BLaER1 treated with 17β-estradiol and CSF1 and Interleukin-3, amounts not matched to agents 10 nM and 100 nM (cell line): ENCODE measurements around the gene RRM1.
"Not testable (repeated sequence)": the region's sequence is repeated elsewhere in the genome, so short reads cannot be mapped to it uniquely, and the experiment has no call there.

Source experiments
- H3K27ac ChIP-seq, 11 experiments: shearing (Covaris generic); formaldehyde crosslinking; 2 replicates each; pipeline ENCODE4 v1.8.1; 2022
- H3K27me3 ChIP-seq, 11 experiments: shearing (Covaris generic); formaldehyde crosslinking; 2 replicates each; pipeline ENCODE4 v1.8.1; 2022
- H3K36me3 ChIP-seq, 11 experiments: shearing (Covaris generic); formaldehyde crosslinking; 2 replicates each; pipeline ENCODE4 v1.8.1; 2022
- H3K4me1 ChIP-seq, 10 experiments: shearing (Covaris generic); formaldehyde crosslinking; 2 replicates each; pipeline ENCODE4 v1.8.1; 2022
- H3K4me2 ChIP-seq, 11 experiments: shearing (Covaris generic); formaldehyde crosslinking; 2 replicates each; pipeline ENCODE4 v1.8.1; 2022
- H3K4me3 ChIP-seq, 10 experiments: shearing (Covaris generic); formaldehyde crosslinking; 2 replicates each; pipeline ENCODE4 v1.8.1; 2022
- H3K9ac ChIP-seq, 11 experiments: shearing (Covaris generic); formaldehyde crosslinking; 2 replicates each; pipeline ENCODE4 v1.8.1; 2022
- H3K9me3 ChIP-seq, 11 experiments: shearing (Covaris generic); formaldehyde crosslinking; replicated peaks in 1 of 11; 2 replicates each; pipeline ENCODE4 v1.8.1; 2022
- H4K20me1 ChIP-seq, 11 experiments: shearing (Covaris generic); formaldehyde crosslinking; 2 replicates each; pipeline ENCODE4 v1.8.1; 2022
- Cebpa-rat ChIP-seq, 11 experiments: shearing (Covaris generic); IDR thresholded peaks; 2 replicates each; pipeline ENCODE4 v1.8.1; 2022

Gene RRM1

DNA sequence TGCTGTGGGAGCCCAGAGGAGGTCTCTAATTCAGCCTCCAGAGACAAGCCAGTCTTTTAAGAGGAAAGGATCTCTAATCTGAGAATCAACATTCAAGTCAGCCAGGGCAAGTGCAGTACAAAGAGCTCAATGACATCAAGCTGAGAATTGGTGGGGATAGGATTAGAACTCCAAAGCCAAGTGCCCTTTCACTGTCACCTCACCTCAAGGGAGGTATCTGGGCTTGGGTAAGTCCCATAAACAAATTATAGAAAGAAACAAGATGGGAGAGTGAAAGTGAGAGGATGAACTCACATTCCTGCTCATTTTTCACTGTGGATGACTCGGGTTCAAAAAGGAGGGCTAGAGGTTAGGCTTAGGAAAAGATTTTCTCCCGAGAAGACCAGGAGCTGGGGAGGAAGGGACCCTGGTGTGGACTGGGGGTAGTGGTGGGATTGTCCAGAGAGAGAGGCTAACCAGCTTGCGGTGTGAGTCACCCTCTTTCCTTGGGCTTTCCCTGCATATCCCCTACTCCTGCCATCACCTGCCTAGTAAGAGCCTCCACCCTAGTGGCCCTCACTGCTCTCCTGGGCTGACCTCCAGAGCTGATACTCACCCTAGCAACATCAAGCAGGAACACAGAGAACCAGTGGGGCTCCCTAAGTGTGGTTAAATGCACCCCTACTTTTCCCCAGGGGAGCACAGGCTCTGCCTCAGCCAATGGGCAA is 70.4 kb downstream of the RRM1 start:
- no peak for TF ChIP-seq Cebpa-rat (IDR thresholded peaks at IDR 0.05)
- H4K20me1 ChIP-seq: no peaks in the 10 kb centered on the region
- no peak overlapping the region for H3K4me2 ChIP-seq
- H3K36me3 ChIP-seq: no peaks in the 10 kb centered on the region
- no peak overlapping the region for H3K4me3 ChIP-seq
- no peak overlapping the region for H3K27ac ChIP-seq
- H3K9me3 ChIP-seq: no peaks in the 10 kb centered on the region
- no peaks in the 10 kb centered on the region for H3K4me1 ChIP-seq
- no peak overlapping the region for H3K9ac ChIP-seq
- no peaks in the 10 kb centered on the region for H3K27me3 ChIP-seq

DNA sequence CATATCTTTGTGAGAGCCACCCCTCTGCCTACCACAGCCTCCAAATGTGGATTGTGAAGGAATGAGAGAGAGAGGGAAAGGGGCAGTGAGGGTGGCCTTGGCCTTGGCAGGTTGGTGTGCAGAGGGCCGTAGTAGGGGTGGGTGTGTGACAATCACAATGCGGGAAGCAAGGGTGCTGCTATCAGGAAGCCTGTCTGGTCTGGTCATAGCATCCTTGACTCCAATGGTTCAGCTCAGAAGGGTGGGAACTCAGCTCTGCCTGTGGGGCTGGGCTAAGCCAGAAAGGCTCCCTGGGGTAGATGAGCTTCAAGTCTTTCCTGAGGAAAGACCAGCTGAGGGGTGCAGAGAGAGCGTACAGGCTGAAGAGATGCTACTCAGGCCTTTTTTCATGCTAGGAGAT is 72.7 kb downstream of the RRM1 start:
- H3K36me3 ChIP-seq: no peaks in the 10 kb centered on the region
- H3K4me1 ChIP-seq: no peaks in the 10 kb centered on the region
- no peak overlapping the region for H3K9ac ChIP-seq
- no peaks in the 10 kb centered on the region for H4K20me1 ChIP-seq
- no peaks in the 10 kb centered on the region for H3K9me3 ChIP-seq
- no peaks in the 10 kb centered on the region for H3K27me3 ChIP-seq
- H3K27ac ChIP-seq: no peak overlapping the region
- H3K4me2 ChIP-seq: no peak overlapping the region
- no peak overlapping the region for H3K4me3 ChIP-seq
- TF ChIP-seq Cebpa-rat (IDR thresholded peaks at IDR 0.05): no peak

DNA sequence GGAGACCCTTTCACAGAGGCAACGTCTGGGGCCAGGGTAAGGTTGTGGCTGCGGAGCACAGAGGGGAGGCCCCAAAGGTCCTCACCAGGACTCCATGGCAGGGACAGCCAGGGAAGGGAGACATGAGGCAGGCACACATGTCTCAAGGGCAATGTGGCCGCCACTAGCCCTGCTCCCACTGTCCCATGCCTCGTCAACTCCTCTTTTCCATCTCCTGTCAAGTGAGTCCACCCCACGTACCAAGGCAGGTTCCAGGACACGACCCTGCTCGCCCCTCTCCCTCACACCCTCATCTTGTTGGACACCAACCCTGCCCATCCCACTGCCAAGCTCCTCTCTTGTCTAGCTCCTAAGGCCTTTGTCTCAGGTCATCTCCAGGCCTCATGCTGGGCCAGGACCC is 73.2 kb downstream of the RRM1 start:
- H3K4me1 ChIP-seq: no peaks in the 10 kb centered on the region
- no peak overlapping the region for H3K4me3 ChIP-seq
- H3K36me3 ChIP-seq: no peaks in the 10 kb centered on the region
- H3K27me3 ChIP-seq: no peaks in the 10 kb centered on the region
- TF ChIP-seq Cebpa-rat (IDR thresholded peaks at IDR 0.05): no peak
- no peaks in the 10 kb centered on the region for H4K20me1 ChIP-seq
- no peak overlapping the region for H3K27ac ChIP-seq
- no peak overlapping the region for H3K4me2 ChIP-seq
- no peak overlapping the region for H3K9ac ChIP-seq
- no peaks in the 10 kb centered on the region for H3K9me3 ChIP-seq

DNA sequence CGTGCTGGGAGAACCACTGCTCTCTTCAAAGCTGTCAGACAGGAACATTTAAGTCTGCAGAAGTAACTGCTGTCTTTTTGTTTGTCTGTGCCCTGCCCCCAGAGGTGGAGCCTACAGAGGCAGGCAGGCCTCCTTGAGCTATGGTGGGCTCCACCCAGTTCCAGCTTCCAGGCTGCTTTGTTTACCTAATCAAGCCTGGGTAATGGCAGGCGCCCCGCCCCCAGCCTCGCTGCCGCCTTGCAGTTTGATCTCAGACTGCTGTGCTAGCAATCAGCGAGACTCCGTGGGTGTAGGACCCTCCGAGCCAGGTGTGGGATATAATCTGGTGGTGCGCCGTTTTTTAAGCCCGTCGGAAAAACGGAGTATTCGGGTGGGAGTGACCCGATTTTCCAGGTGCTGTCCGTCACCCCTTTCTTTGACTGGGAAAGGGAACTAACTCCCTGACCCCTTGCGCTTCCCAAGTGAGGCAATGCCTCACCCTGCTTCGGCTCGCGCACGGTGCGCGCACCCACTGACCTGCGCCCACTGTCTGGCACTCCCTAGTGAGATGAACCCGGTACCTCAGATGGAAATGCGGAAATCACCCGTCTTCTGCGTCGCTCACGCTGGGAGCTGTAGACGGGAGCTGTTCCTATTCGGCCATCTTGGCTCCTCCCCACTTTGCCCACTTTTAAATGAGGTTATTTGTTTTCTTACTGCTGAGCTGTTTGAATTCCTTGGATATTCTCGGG is 81.2 kb downstream of the RRM1 start:
- H3K4me3 ChIP-seq, H3K27me3 ChIP-seq, H4K20me1 ChIP-seq, H3K27ac ChIP-seq, H3K9ac ChIP-seq, H3K36me3 ChIP-seq, H3K4me1 ChIP-seq, H3K9me3 ChIP-seq, H3K4me2 ChIP-seq: not testable (repeated sequence)

DNA sequence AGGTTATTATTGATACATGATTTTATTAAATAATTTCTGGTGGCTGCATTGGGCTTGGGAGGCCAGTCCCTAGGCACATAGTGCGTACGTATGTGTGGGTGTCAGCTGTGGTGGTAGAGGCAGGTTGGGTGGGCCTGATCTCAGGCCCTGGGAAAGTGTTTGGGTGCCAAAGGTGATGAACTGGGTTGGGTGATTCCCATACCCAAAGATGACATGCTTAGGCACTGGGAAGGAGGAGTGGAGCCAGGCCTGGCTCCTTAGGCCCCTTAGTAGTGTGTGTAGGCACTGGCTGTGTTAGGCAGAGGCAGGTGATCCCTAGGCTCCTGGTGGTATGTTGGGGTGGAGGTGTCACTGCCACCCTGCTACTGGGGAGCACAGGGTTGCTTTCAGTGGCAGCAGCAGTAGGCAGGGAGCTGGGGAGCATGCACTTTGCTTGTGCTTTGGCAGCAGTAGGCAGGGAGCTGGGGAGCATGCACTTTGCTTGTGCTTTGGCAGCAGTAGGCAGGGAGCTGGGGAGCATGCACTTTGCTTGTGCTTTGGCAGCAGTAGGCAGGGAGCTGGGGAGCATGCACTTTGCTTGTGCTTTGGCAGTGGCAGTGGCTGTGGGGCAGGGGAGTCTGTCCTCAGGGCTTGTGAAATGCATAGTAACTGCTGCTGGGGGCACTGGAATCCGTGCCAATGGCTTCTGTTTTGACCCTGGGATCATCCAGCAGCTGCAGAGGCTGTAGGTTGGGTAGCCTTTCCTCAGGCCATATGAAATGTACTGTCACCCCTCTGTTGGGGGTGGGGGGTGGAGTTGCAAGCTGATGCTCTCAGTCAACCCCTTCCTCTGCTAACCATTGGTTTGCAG is 84.4 kb downstream of the RRM1 start:
- Histone ChIP-seq H3K36me3 (no peaks in the 10 kb centered on the region), H3K4me1 (no peaks in the 10 kb centered on the region), H3K27ac (no peak overlapping the region), H3K27me3 (no peaks in the 10 kb centered on the region), H3K4me2 (no peak overlapping the region), H3K4me3 (no peak overlapping the region), H3K9ac (no peak overlapping the region), H4K20me1 (no peaks in the 10 kb centered on the region), H3K9me3 (no peaks in the 10 kb centered on the region; a peak in 1 of 22 replicates)
- no peak for TF ChIP-seq Cebpa-rat (IDR thresholded peaks at IDR 0.05)

DNA sequence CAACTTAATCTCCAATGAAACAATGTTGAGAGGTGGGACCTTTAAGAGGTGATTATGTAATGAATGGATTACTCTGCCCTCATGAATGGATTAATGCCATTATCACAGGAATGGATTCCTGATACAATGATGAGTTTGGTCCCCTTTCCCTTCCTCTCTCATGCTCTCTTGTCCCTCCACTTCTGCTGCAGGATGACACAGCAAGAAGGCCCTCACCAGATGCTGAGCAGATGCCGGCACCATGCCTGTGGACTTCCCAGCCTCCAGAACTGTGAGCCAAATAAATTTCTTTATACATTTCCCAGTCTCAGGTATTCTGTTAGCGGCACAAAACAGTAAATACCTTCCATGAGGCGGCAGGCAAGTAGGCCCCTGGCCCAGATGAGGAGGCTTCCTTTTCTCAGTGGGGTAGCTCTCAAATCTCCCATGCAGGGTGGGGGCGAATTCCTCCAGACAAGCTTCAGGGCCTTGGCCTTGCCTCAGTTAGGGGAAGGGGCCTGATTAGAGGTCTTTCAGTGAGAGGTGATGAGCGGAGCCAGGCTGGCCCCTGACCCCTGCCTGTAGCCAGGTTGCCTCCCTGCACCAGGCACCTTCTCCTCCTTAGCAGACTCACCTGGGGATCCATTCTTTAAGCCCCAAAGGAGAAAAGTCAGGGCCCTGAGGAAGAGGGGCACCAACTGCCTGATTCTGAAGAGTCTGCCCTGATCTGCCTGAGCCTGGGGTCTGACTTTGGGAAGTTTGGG is 86.0 kb downstream of the RRM1 start:
- H3K36me3 ChIP-seq: no peaks in the 10 kb centered on the region
- TF ChIP-seq Cebpa-rat (IDR thresholded peaks at IDR 0.05): no peak
- no peaks in the 10 kb centered on the region; a peak in 1 of 22 replicates for H3K9me3 ChIP-seq
- no peak overlapping the region for H3K4me3 ChIP-seq
- no peak overlapping the region for H3K9ac ChIP-seq
- H3K4me2 ChIP-seq: no peak overlapping the region
- no peaks in the 10 kb centered on the region; a peak in 1 of 20 replicates for H3K4me1 ChIP-seq
- H4K20me1 ChIP-seq: no peaks in the 10 kb centered on the region
- H3K27ac ChIP-seq: no peak overlapping the region
- no peaks in the 10 kb centered on the region for H3K27me3 ChIP-seq

DNA sequence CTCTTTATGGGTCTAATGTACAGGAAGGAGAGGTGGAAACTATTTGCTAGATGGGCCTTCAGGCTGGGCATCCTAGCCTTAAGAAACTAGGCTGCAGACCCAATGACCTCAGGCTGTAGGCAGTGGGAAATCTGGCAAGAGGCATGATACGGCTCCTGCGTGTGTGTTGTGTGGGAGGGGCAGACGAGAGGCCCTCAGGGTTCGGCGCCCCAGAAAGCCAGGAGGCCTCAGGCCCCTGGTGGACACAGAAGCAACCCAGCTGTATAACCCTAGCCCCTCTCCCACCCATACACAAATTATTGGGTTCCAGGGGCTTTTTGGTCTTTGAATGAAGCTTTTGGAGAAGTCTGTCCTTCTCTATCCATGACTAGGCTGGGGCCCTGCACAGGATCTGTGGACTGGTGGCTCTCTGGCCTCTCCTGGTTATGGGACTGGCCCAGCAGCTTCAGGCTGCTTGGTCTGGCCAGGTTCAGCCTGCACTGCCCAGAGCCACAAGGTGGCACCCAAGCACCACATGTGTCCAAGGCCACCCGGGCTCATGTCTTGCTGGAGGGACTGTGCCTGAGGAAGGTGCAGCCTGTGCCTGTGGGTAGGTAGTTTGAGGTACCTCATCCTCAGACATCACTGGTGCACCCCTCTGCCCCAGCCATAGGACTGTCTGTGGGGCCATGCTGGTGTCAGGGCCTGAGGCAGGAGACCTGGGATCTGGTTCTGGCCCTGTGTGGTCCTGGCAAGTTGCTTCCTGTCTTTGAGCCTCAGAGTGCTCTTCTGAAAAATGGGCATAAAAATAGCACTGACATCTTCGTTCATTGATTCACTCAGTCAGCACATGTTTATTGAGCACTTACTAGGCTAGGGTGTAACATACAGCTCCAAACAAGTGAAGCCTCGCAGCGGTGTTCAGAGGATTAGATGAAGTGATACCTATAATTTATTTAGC is 87.5 kb downstream of the RRM1 start:
- H3K27me3 ChIP-seq: 0 out of 22 replicates have a peak, but pooled peaks cover 0 to 5% (median 0%) of the 10 kb centered on the region in 11 experiments
- H3K4me3 ChIP-seq: no peak overlapping the region
- no peaks in the 10 kb centered on the region; a peak in 1 of 22 replicates for H4K20me1 ChIP-seq
- no peak for TF ChIP-seq Cebpa-rat (IDR thresholded peaks at IDR 0.05)
- H3K9me3 ChIP-seq: no peaks in the 10 kb centered on the region
- no peak overlapping the region for H3K4me2 ChIP-seq
- peaks cover 0 to 7% (median 0%) of the 10 kb centered on the region in 10 experiments; a peak in 2 of 20 replicates for H3K4me1 ChIP-seq
- no peak overlapping the region for H3K9ac ChIP-seq
- H3K36me3 ChIP-seq: no peaks in the 10 kb centered on the region
- H3K27ac ChIP-seq: no peak overlapping the region

DNA sequence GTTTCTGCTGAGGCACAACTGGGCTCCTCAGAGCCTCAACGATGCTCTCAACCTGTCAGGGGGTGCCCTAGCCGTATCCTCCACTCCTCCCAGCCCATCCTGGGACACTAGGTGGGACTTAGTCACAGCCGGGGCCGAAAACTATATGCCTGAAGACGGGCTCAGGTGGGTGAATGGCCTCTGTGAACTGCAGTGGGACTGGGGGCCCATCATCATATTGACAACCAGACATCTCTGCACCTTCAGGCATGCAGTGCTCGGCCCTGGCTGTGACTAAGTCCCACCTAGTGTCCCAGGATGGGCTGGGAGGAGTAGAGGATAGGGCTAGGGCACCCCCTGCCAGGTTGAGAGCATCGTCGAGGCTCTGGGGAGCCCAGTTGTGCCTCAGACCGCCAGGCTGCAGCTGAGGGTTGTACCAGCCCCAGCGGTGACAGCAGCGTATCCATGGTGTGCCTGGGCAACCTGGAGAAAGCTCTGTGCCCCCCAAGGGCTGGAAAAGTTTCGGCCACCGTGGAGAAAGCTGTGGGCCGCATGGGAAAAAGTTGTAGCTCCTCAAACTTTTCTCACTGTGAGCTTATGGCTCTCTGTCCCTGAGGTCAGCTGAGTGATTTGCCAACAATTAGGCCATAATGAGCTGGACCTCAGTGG is 88.9 kb downstream of the RRM1 start:
- no peaks in the 10 kb centered on the region for H3K36me3 ChIP-seq
- H4K20me1 ChIP-seq: no peaks in the 10 kb centered on the region; a peak in 1 of 22 replicates
- no peak for TF ChIP-seq Cebpa-rat (IDR thresholded peaks at IDR 0.05)
- no peak overlapping the region for H3K27ac ChIP-seq
- H3K9me3 ChIP-seq: no peaks in the 10 kb centered on the region
- H3K4me3 ChIP-seq: no peak overlapping the region
- H3K4me2 ChIP-seq: no peak overlapping the region
- H3K27me3 ChIP-seq: 0 out of 22 replicates have a peak, but pooled peaks cover 0 to 5% (median 0%) of the 10 kb centered on the region in 11 experiments
- H3K9ac ChIP-seq: no peak overlapping the region
- peaks cover 0 to 14% (median 6%) of the 10 kb centered on the region in 10 experiments; a peak in 15 of 20 replicates for H3K4me1 ChIP-seq
